Endodermal cell (in vitro differentiated cells): ENCODE data around the gene CPSF6. TPM values are rescaled to one million over a fixed set of nuclear protein-coding genes. Genes with fewer than 3 reads are reported as not detected.

Source experiments
- DNase-seq: peaks from one replicate; pipeline ENCODE4 v3.0.0-alpha.2; 2017
- H3K27ac ChIP-seq: 2 replicates; pipeline ENCODE4 v1.5.1; 2013; ENCODE audit warnings: mild to moderate bottlenecking, low read depth, low read length, moderate library complexity
- H3K27me3 ChIP-seq: 2 replicates; pipeline ENCODE4 v1.6.1; 2013; ENCODE audit warnings: mild to moderate bottlenecking, low read length, moderate library complexity; ENCODE audit not compliant: insufficient read depth, control insufficient read depth, poor library complexity, severe bottlenecking
- H3K36me3 ChIP-seq: 2 replicates; pipeline ENCODE4 v1.7.0; 2013; ENCODE audit warnings: mild to moderate bottlenecking, low read length, moderate library complexity; ENCODE audit not compliant: control insufficient read depth, insufficient read depth
- H3K4me1 ChIP-seq: one replicate; pipeline ENCODE4 v1.7.0; 2013; ENCODE audit warnings: low read length; ENCODE audit not compliant: control insufficient read depth, insufficient read depth
- H3K4me3 ChIP-seq: 2 replicates; pipeline ENCODE4 v1.5.1; 2013; ENCODE audit warnings: mild to moderate bottlenecking, low read length, moderate library complexity
- H3K9ac ChIP-seq: 2 replicates; pipeline ENCODE4 v1.6.1; 2013; ENCODE audit warnings: mild to moderate bottlenecking, low read length, moderate library complexity; ENCODE audit not compliant: poor library complexity, severe bottlenecking; ENCODE audit errors: extremely low read depth
- H3K9me3 ChIP-seq: 2 replicates; pipeline ENCODE4 v1.6.1; 2013; ENCODE audit warnings: mild to moderate bottlenecking, low read length, moderate library complexity; ENCODE audit not compliant: control insufficient read depth
- H3K27ac Mint-ChIP-seq: 2 replicates; pipeline ENCODE4 v1.8.0; 2020; ENCODE audit warnings: mixed read lengths
- H3K27me3 Mint-ChIP-seq: 2 replicates; pipeline ENCODE4 v1.8.0; 2021; ENCODE audit warnings: mild to moderate bottlenecking, mixed read lengths; ENCODE audit not compliant: insufficient read depth
- H3K36me3 Mint-ChIP-seq: 2 replicates; pipeline ENCODE4 v1.8.0; 2020; ENCODE audit warnings: low read depth, mixed read lengths
- H3K4me1 Mint-ChIP-seq: 2 replicates; pipeline ENCODE4 v1.8.0; 2020; ENCODE audit warnings: mixed read lengths
- H3K4me3 Mint-ChIP-seq: 2 replicates; pipeline ENCODE4 v1.8.0; 2020; ENCODE audit warnings: mild to moderate bottlenecking, moderate library complexity, mixed read lengths
- H3K9me3 Mint-ChIP-seq: 2 replicates; pipeline ENCODE4 v1.8.0; 2020; ENCODE audit warnings: mild to moderate bottlenecking, mixed read lengths
- CTCF ChIP-seq: fragments of 200-600 bp; sonication (generic); conservative IDR thresholded peaks from 2 replicates; pipeline ENCODE4 v1.5.0; 2021; ENCODE audit warnings: antibody characterized with exemption, mild to moderate bottlenecking
- WGBS, 2 experiments: methylation state at CpG; one replicate each; pipeline versions ENCODE4 v1.1.5 to v1.1.7; 2013; ENCODE audit warnings: missing lambda C conversion rate in 2 of 2, mixed read lengths in 1 of 2; ENCODE audit not compliant: insufficient coverage in 1 of 2, insufficient read length in 1 of 2; 5-methylcytosine and 5-hydroxymethylcytosine counted together
- total RNA-seq, 2 donors: library from RNA; stranded (reverse); fragmentation: NEBNext Ultra II Directional in 1 of 2; extraction: Animal tissue kit (Norgen Biotek cat#: 25700) in 1 of 2; gene quantifications; 2 replicates in 1 of 2; 3 replicates in 1 of 2; pipeline ENCODE4 v1.2.1, GENCODE V29; 2021

Gene CPSF6
- total RNA-seq, 2 donors from 2014 or later: 115 to 139 TPM

DNA sequence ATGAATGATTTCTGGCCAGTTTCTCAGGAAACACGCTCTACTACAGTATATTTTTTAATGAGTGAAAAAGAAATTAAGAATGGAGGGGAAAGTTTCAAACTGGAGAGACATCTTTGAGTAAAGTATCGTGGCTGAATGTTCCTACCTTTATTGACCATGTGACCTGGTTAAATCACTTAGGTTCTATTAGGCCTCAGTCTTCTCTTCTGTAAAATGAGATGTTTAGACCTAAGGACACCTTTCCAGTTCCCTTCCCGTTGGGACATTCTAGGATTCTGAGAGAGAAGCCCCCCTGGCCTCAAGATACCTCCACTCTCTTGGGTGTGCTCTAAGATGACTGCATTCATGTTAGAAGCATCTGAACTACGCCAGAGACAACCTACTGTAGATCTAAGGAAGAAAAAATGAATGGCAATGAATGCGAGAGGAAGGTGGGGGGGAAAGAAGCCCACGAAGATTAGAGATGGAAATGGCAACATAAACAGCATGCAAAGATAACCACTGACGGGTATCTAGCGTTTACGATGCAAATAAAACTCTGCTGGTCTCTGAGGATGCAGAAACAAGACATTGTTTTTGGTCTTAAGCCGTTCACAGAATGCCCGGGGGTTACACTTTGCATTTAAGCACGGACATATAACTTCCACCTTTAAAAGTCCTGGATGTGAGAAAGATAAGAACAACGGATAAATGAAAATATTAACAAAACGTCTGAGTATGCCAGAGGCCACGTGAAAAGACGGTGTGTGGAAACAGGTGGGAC is 599 bp upstream of the CPSF6 start:
- no peaks in the 10 kb centered on the region for H3K9me3 Mint-ChIP-seq

DNA sequence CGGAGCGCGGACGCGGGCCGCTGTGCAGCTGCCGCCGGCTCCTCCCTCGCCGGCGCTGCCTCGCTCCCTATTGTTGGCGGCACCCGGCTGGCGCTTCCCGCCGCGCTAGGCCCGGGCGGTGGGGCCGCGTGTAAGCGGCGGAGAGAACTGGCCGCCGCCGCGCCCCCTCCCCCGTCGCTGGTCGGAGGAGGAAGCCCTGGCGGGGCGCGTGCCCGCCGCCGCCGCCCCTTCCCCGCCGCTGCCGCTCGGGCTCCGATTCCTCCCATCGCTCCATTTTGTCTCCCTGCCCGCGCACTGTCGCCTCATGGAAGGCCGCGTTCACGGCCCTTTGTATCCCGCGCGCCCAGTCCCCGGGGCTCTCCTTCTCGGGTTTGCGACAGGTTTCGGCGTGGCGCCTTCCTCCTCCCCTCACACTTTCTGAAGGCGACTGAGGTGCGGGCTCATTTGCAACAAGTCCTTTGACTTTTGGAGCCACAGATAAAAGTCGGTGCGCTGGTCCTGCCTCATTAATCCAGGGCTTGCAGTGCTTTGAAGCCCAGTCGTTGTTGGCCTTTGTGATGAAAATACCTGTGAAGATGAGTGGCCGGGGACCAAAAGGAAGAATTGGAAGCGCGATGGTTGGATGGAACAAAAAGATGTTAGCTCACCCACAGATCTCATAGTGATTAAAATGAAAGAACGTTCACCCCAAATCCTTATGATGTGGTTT is 707 bp downstream of the CPSF6 start:
- no peak for TF ChIP-seq CTCF
- H3K4me3 Mint-ChIP-seq: peak overlapping the region; percentile 86
- H3K9me3 Mint-ChIP-seq: no peaks in the 10 kb centered on the region
- peaks cover 13% of the 10 kb centered on the region for H3K36me3 Mint-ChIP-seq
- no peaks in the 10 kb centered on the region for H3K9me3 ChIP-seq
- peak; percentile 85 for DNase-seq
- peaks cover 17% of the 10 kb centered on the region for H3K36me3 ChIP-seq
- 0% methylated on average over 25 to 67 of the region's 68 CpGs for WGBS, 2 experiments
- no peaks in the 10 kb centered on the region for H3K27me3 ChIP-seq
- H3K27ac Mint-ChIP-seq: peak overlapping the region; percentile 96
- peaks cover 27% of the 10 kb centered on the region for H3K4me1 Mint-ChIP-seq
- peak overlapping the region; percentile 80 for H3K9ac ChIP-seq
- no peaks in the 10 kb centered on the region for H3K4me1 ChIP-seq
- H3K27ac ChIP-seq: peak overlapping the region; percentile 94
- H3K27me3 Mint-ChIP-seq: no peaks in the 10 kb centered on the region
- peak overlapping the region; percentile 86 for H3K4me3 ChIP-seq

More for the DNA sequence above, 599 bp upstream of the CPSF6 start:
- H3K27ac Mint-ChIP-seq: peak overlapping the region; percentile 96
- no peaks in the 10 kb centered on the region for H3K27me3 Mint-ChIP-seq
- H3K36me3 ChIP-seq: peaks cover 9% of the 10 kb centered on the region
- peak overlapping the region; percentile 95 for H3K27ac ChIP-seq
- H3K9me3 ChIP-seq: no peaks in the 10 kb centered on the region
- H3K27me3 ChIP-seq: no peaks in the 10 kb centered on the region
- no peak for DNase-seq
- TF ChIP-seq CTCF: no peak
- H3K9ac ChIP-seq: peak overlapping the region; percentile 26
- H3K4me3 ChIP-seq: peak overlapping the region; percentile 79
- H3K4me3 Mint-ChIP-seq: peak overlapping the region; percentile 86
- peaks cover 27% of the 10 kb centered on the region for H3K4me1 Mint-ChIP-seq
- H3K36me3 Mint-ChIP-seq: peaks cover 8% of the 10 kb centered on the region
- H3K4me1 ChIP-seq: no peaks in the 10 kb centered on the region
- WGBS, 2 experiments: 35 to 39% methylated on average over 9 to 16 of the region's 16 CpGs

- Mint-ChIP-seq H3K4me3 (peak overlapping the region; percentile 86), H3K4me1 (peaks cover 27% of the 10 kb centered on the region), H3K36me3 (peaks cover 13% of the 10 kb centered on the region), H3K27ac (peak overlapping the region; percentile 96), H3K27me3 (no peaks in the 10 kb centered on the region), H3K9me3 (no peaks in the 10 kb centered on the region)
- Histone ChIP-seq H3K36me3 (peaks cover 19% of the 10 kb centered on the region), H3K4me3 (peak overlapping the region; percentile 86), H3K27me3 (no peaks in the 10 kb centered on the region), H3K4me1 (no peaks in the 10 kb centered on the region), H3K9ac (peak overlapping the region; percentile 80), H3K9me3 (no peaks in the 10 kb centered on the region), H3K27ac (no peak overlapping the region)
- DNase-seq: peak; percentile 62
- no peak for TF ChIP-seq CTCF
- 0 to 1% methylated on average over 1 to 9 of the region's 11 CpGs for WGBS, 2 experiments
These were observed 1.2 kb downstream of the CPSF6 start for GRCh38 chr12:69240631-69240995.
